Measurements from ENCODE around the gene G6PC3. TPM values are rescaled to one million over a fixed set of nuclear protein-coding genes. Genes with fewer than 3 reads are reported as not detected.
A peak's percentile ranks its signal among the peaks of the same experiment; 100 is the strongest.
"Not testable (repeated sequence)": the region's sequence is repeated elsewhere in the genome, so short reads cannot be mapped to it uniquely, and the experiment has no call there.

G6PC3 gene
- total RNA-seq, 1 donor from 2014 or later, result 37.5 TPM

DNA sequence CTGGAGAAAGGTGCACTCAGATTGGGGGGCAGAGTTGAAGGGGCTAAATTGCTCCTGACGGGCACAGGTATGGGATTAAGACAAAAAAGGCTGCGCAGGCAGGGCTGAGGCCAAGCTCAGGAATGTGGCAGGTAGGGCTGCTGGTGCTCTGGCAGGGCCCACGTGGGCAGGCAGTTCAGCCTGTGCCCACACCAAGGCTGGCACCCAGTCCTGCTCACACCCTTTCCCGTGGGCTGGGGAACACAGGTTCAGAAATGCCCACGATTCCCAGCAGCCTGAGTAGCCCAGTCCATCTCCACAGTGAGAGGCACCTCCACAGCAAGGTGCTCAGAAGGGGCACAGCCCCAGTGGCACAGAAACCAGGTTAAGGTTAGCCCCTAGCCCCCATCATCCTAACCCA lies 48.5 kb downstream of the G6PC3 start:
- H3K36me3 ChIP-seq (ENCODE audit: control insufficient read depth, insufficient read depth, low read length), result no peaks in the 10 kb centered on the region
- H3K4me3 ChIP-seq (ENCODE audit: low read depth, low read length), result no peak overlapping the region
- TF ChIP-seq, protein P1, sequence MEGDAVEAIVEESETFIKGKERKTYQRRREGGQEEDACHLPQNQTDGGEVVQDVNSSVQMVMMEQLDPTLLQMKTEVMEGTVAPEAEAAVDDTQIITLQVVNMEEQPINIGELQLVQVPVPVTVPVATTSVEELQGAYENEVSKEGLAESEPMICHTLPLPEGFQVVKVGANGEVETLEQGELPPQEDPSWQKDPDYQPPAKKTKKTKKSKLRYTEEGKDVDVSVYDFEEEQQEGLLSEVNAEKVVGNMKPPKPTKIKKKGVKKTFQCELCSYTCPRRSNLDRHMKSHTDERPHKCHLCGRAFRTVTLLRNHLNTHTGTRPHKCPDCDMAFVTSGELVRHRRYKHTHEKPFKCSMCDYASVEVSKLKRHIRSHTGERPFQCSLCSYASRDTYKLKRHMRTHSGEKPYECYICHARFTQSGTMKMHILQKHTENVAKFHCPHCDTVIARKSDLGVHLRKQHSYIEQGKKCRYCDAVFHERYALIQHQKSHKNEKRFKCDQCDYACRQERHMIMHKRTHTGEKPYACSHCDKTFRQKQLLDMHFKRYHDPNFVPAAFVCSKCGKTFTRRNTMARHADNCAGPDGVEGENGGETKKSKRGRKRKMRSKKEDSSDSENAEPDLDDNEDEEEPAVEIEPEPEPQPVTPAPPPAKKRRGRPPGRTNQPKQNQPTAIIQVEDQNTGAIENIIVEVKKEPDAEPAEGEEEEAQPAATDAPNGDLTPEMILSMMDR (IDR thresholded peaks at IDR 0.05; ENCODE audit: insufficient read depth, low read length, poor library complexity, severe bottlenecking), result no peak
- no peak for DNase-seq (ENCODE audit: low read depth)
- peaks cover 10% of the 10 kb centered on the region for H3K27me3 ChIP-seq (ENCODE audit: control insufficient read depth, insufficient read depth, low read length)

DNA sequence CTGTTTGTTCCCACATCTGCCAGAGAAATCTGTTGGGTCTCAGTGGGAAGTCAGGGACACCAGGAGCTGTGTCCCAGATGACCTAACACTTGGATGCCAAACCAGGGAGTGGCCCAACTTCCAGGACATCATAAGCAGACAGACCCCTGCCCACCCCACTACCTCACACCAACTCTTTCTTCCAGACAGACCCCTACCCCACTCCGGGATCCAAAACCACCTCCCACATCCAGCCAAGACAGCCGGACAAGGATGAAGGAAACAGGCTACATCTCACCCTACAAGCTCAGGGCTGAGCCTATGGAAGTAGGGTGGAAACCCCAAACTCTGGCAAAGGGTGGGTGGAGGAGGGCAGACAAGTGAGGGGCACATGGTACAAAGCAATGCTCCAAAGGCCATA lies 49.3 kb downstream of the G6PC3 start:
- no peak for DNase-seq (ENCODE audit: low read depth)
- TF ChIP-seq, protein P1 (IDR thresholded peaks at IDR 0.05; ENCODE audit: insufficient read depth, low read length, poor library complexity, severe bottlenecking), result no peak
- Histone ChIP-seq H3K4me3 (ENCODE audit: low read depth, low read length) (no peak overlapping the region), H3K36me3 (ENCODE audit: control insufficient read depth, insufficient read depth, low read length) (no peaks in the 10 kb centered on the region), H3K27me3 (ENCODE audit: control insufficient read depth, insufficient read depth, low read length) (peaks cover 10% of the 10 kb centered on the region)

DNA sequence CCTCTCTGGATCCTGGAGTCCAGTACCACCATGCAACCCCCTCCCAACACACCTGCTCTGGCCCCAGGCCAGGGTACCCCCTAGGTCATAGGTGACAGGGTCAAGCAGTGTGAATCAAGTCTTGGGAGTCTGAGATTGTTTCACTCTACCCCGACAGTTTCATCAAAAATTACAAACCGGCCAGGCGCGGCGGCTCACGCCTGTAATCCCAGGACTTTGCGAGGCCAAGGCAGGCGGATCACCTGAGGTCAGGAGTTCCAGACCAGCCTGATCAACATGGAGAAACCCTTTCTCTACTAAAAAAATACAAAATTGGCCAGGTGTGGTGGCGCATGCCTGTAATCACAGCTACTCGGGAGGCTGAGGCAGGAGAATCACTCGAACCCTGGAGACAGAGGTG lies 49.7 kb downstream of the G6PC3 start:
- not testable (repeated sequence) for H3K36me3 ChIP-seq (ENCODE audit: control insufficient read depth, insufficient read depth, low read length); H3K4me3 ChIP-seq (ENCODE audit: low read depth, low read length); DNase-seq (ENCODE audit: low read depth)
- H3K27me3 ChIP-seq (ENCODE audit: control insufficient read depth, insufficient read depth, low read length), result peaks cover 10% of the 10 kb centered on the region

DNA sequence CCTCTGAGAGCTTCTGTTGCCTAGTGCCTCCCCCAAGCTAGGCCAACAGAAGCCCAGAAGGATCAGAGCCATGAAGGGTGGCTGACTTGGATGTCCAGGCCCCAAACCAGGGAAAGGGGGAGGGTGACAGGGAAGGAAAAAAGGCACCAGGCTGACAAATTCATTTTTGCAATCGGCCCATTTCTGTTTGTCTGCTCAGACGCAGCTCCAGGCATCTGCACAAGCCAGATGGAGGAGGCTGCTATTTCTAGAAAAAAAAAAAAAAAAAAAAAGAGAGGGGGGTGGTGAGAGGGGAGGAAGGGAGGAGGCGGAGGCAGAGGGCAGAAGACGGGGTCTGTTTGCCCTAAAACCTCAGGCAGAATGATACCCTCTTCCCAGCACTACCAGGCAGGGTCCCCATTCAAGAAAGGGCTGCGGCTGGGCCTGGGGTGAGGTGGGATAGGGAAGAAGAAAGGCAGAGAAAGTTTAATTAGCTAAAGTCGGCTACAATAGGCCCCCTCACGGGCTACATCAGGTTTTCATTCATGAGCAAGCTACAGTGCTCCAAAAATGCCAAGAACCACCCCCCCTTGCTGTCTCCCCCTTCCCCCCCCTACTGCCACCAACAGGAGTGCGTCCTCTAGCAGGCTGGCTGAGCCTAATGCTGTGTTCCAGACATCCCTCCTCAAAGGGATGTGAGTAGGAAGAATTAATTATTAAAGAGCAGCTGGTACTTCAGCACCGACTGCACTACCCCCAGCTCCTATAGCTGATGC lies 50.5 kb downstream of the G6PC3 start:
- peaks cover 10% of the 10 kb centered on the region for H3K27me3 ChIP-seq (ENCODE audit: control insufficient read depth, insufficient read depth, low read length)
- no peak overlapping the region for H3K4me3 ChIP-seq (ENCODE audit: low read depth, low read length)
- no peak for DNase-seq (ENCODE audit: low read depth)
- H3K36me3 ChIP-seq (ENCODE audit: control insufficient read depth, insufficient read depth, low read length), result no peaks in the 10 kb centered on the region
- TF ChIP-seq, protein P1 (IDR thresholded peaks at IDR 0.05; ENCODE audit: insufficient read depth, low read length, poor library complexity, severe bottlenecking), result no peak

DNA sequence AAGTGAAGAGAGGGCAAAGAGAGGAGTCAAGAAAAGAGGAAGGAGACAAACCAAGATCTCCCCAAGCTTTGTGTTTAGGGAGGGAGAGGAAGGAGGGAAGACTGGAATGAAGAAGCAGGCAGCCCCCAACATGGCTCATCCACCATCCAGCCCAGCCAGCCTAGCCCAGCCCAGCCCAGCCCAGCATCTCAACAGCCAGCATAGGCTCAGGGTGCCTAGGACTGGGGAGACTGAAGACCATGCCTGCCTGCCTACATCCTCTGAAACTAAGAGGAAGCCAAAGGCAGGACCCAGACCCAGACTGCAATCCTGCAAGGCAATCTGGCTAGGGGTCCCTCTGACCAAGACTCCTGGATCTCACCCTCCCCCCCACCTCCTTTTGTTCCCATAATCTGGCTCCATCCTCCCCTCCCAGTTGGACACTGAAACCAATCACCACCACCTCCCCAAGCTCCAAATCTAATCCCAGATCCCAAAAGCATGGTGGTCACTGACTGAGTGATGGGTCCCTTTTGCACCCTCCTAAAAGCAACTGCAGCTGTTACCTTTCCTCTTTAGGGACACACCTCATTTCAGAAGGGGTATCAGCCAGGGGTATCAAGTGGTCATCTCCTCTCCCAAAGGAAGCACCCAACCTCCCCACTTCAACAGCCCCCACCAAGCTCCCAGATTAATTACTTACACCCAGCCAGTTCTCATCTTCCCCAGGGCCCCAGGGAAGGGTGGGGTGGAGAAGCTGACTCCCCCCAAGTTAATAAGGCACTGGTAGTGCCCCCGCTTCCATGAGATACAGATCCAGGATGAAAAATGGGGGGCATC lies 51.7 kb downstream of the G6PC3 start:
- DNase-seq (ENCODE audit: low read depth), result no peak
- H3K36me3 ChIP-seq (ENCODE audit: control insufficient read depth, insufficient read depth, low read length), result no peaks in the 10 kb centered on the region
- TF ChIP-seq, protein P1 (IDR thresholded peaks at IDR 0.05; ENCODE audit: insufficient read depth, low read length, poor library complexity, severe bottlenecking), result no peak
- peaks cover 10% of the 10 kb centered on the region for H3K27me3 ChIP-seq (ENCODE audit: control insufficient read depth, insufficient read depth, low read length)
- H3K4me3 ChIP-seq (ENCODE audit: low read depth, low read length), result peak overlapping the region; percentile 56

DNA sequence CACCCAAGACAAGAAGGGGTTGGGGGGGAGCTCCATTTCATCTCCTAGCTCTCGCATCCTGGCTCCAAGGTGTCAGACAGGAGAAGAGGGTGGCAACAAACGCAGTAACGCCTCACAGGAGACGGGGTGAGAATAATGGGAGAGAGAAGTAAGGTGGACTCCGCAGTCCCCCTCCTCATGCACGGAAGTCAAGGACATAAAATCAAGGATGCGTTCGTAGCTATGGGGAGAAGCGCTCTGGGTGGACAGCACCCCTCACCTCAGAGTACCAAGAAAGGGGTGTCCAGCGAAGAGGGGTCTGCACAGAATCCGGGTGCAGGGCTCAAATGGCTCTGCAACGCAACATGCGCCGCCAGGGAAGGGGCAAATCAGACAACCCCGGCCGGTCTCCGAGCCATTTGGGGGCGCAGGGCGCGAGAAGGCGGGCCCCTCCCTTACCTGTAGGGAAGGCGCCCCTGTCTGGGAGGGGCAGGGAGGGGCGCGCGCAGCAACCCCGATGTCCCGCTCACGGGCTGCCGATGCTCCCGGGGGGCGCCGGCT lies 52.4 kb downstream of the G6PC3 start:
- H3K27me3 ChIP-seq (ENCODE audit: control insufficient read depth, insufficient read depth, low read length), result peaks cover 10% of the 10 kb centered on the region
- TF ChIP-seq, protein P1 (IDR thresholded peaks at IDR 0.05; ENCODE audit: insufficient read depth, low read length, poor library complexity, severe bottlenecking), result no peak
- DNase-seq (ENCODE audit: low read depth), result no peak
- no peaks in the 10 kb centered on the region for H3K36me3 ChIP-seq (ENCODE audit: control insufficient read depth, insufficient read depth, low read length)
- H3K4me3 ChIP-seq (ENCODE audit: low read depth, low read length), result peak overlapping the region; percentile 56

Measured in kidney epithelial cell (primary cell).